HepG2 (cell line): ENCODE results near the gene PRRT2. TPM values are rescaled to one million over a fixed set of nuclear protein-coding genes. Genes with fewer than 3 reads are reported as not detected.

ENCODE experiments used
- ATAD3A ChIP-seq: sonication (generic); formaldehyde crosslinking; IDR thresholded peaks from 2 replicates; pipeline ENCODE4 v1.4.0; 2020; ENCODE audit warnings: missing genetic modification reagents
- DMAP1 ChIP-seq: IDR thresholded peaks from 2 replicates; pipeline ENCODE4 v1.6.1; 2016
- GABPB1 ChIP-seq: IDR thresholded peaks from 2 replicates; pipeline ENCODE4 v1.6.1; 2016; ENCODE audit warnings: mild to moderate bottlenecking, missing genetic modification reagents, moderate library complexity, missing compliant biosample characterization
- GFI1 ChIP-seq: sonication (generic); formaldehyde crosslinking; IDR thresholded peaks from 2 replicates; pipeline ENCODE4 v1.5.0; 2020; ENCODE audit warnings: missing genetic modification reagents, mild to moderate bottlenecking, borderline replicate concordance
- KLF13 ChIP-seq: sonication (generic); formaldehyde crosslinking; IDR thresholded peaks from 2 replicates; pipeline ENCODE4 v1.4.0; 2020; ENCODE audit warnings: mild to moderate bottlenecking, missing genetic modification reagents
- MIER3 ChIP-seq: IDR thresholded peaks from 2 replicates; pipeline ENCODE4 v1.6.1; 2016; ENCODE audit warnings: missing compliant biosample characterization, borderline replicate concordance
- NFE2 ChIP-seq: sonication (generic); formaldehyde crosslinking; IDR thresholded peaks from 2 replicates; pipeline ENCODE4 v1.4.0; 2020; ENCODE audit warnings: missing genetic modification reagents
- NFKB2 ChIP-seq: sonication (generic); formaldehyde crosslinking; IDR thresholded peaks from 2 replicates; pipeline ENCODE4 v1.4.0; 2020; ENCODE audit warnings: missing genetic modification reagents, borderline replicate concordance
- POGZ ChIP-seq: sonication (generic); formaldehyde crosslinking; IDR thresholded peaks from 2 replicates; pipeline ENCODE4 v1.4.0; 2020; ENCODE audit warnings: mild to moderate bottlenecking, missing genetic modification reagents
- SMARCE1 ChIP-seq: fragments of 450-650 bp; IDR thresholded peaks from 2 replicates; pipeline ENCODE4 v1.6.1; 2017; ENCODE audit warnings: borderline replicate concordance
- SOX5 ChIP-seq: IDR thresholded peaks from 2 replicates; pipeline ENCODE4 v1.6.1; 2016; ENCODE audit warnings: borderline replicate concordance
- ZBTB1 ChIP-seq: sonication (generic); formaldehyde crosslinking; IDR thresholded peaks from 2 replicates; pipeline ENCODE4 v1.4.0; 2020; ENCODE audit warnings: missing genetic modification reagents, borderline replicate concordance
- ZNF501 ChIP-seq: sonication (generic); formaldehyde crosslinking; IDR thresholded peaks from 2 replicates; pipeline ENCODE4 v1.5.1; 2020; ENCODE audit warnings: mild to moderate bottlenecking, moderate library complexity, missing genetic modification reagents
- ZNF629 ChIP-seq: sonication (generic); formaldehyde crosslinking; conservative IDR thresholded peaks from 2 replicates; pipeline ENCODE4 v1.5.0; 2020; ENCODE audit warnings: missing genetic modification reagents
- polyA plus RNA-seq, 8 experiments: library from polyadenylated mRNA; depleted of rRNA in 3 of 8; stranded (reverse) in 7 of 8; unstranded in 1 of 8; fragments of >200 nt; fragmentation: Illumina TruSeq in 4 of 8; extraction: Trizol in 4 of 8; gene quantifications; 2 replicates each; pipeline versions ENCODE4 v1.2.1 to v1.2.3, GENCODE V29; 2011 to 2016; ENCODE audit warnings: low read depth in 4 of 8, missing spikeins in 1 of 8, mixed read lengths in 1 of 8; ENCODE audit not compliant: insufficient read depth in 1 of 8
- total RNA-seq, 5 experiments: library from RNA; depleted of rRNA; stranded (reverse); fragments of >200 nt; fragmentation: Illumina TruSeq; extraction: Trizol; gene quantifications; 2 replicates each; pipeline ENCODE4 v1.2.3, GENCODE V29; 2016; ENCODE audit warnings: low read depth in 1 of 5
- TF ChIP-seq, protein P1 (sequence below): sonication (generic); formaldehyde crosslinking; IDR thresholded peaks from 2 replicates; pipeline ENCODE4 v1.9.0; 2021; ENCODE audit warnings: missing genetic modification reagents, borderline replicate concordance
- TF ChIP-seq, protein P2 (sequence below): sonication (generic); formaldehyde crosslinking; IDR thresholded peaks from 2 replicates; pipeline ENCODE4 v1.5.1; 2020; ENCODE audit warnings: mild to moderate bottlenecking, missing genetic modification reagents, moderate library complexity
- TF ChIP-seq, protein P3 (sequence below): sonication (generic); formaldehyde crosslinking; IDR thresholded peaks from 2 replicates; pipeline ENCODE4 v1.8.1; 2023; ENCODE audit warnings: missing genetic modification reagents, mild to moderate bottlenecking, borderline replicate concordance
- TF ChIP-seq, protein P4 (sequence below): sonication (generic); formaldehyde crosslinking; IDR thresholded peaks from 2 replicates; pipeline ENCODE4 v1.5.1; 2020; ENCODE audit warnings: missing genetic modification reagents, mild to moderate bottlenecking, borderline replicate concordance
- TF ChIP-seq, protein P5 (sequence below): sonication (generic); formaldehyde crosslinking; conservative IDR thresholded peaks from 2 replicates; pipeline ENCODE4 v1.8.0; 2022; ENCODE audit warnings: low read depth, missing genetic modification reagents

The PRRT2 gene
- total and polyA plus RNA-seq, 2 of the 13 experiments (the other 11 are each of a cell fraction or from before 2014, with no cell fraction given) = 0.51 to 1.1 TPM

DNA sequence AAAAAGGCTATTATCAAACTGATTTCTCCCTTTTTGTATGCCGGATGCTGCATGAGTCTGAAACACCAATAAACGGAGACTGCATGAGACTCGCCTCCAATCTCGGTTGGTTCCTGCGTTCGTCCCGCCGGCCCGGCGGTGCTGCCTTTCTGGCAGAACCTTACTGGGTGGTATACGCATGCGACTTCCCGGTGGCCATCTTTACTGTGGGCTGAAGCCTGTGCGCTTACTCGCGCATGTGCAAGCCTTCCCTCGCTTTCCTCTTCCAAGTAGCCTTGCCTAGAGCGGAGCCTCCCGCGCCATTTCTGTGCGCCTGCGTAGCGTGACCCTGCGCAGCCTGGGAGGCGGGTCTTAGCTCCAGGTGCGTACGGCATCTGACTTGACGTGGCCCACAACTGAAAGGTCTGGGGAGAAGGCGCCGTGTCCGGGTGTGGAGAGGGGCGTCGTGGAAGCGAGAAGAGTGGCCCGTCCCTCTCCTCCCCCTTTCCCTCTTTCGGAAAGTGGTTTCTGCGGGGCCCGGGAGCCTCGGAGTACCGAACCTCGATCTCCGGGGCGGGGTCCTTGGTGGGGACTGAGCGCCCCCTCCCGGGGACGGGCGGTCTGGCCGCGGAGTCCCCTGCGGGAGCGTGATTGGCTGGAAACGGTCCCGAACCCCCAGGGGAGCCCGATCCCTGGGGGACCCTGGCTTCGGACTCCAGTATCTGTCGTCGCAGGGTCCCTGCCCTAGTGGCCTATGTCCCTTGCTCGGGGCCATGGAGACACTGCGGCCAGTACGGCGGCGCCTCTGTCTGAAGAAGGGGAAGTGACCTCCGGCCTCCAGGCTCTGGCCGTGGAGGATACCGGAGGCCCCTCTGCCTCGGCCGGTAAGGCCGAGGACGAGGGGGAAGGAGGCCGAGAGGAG is 4.0 kb downstream of the PRRT2 start, which contains the start of gene PAGR1 (continued):
- TF ChIP-seq, protein P1, sequence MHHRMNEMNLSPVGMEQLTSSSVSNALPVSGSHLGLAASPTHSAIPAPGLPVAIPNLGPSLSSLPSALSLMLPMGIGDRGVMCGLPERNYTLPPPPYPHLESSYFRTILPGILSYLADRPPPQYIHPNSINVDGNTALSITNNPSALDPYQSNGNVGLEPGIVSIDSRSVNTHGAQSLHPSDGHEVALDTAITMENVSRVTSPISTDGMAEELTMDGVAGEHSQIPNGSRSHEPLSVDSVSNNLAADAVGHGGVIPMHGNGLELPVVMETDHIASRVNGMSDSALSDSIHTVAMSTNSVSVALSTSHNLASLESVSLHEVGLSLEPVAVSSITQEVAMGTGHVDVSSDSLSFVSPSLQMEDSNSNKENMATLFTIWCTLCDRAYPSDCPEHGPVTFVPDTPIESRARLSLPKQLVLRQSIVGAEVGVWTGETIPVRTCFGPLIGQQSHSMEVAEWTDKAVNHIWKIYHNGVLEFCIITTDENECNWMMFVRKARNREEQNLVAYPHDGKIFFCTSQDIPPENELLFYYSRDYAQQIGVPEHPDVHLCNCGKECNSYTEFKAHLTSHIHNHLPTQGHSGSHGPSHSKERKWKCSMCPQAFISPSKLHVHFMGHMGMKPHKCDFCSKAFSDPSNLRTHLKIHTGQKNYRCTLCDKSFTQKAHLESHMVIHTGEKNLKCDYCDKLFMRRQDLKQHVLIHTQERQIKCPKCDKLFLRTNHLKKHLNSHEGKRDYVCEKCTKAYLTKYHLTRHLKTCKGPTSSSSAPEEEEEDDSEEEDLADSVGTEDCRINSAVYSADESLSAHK (CRISPR knock-in tag) = peak; percentile 85; the same call in 1 of the 2 replicates
- TF ChIP-seq GFI1 (peak; percentile 88), SOX5 (CRISPR knock-in tag) (peak; percentile 34), NFE2 (peak; percentile 8; the same call in 1 of the 2 replicates), ZNF501 (CRISPR knock-in tag) (peak; percentile 96), POGZ (CRISPR knock-in tag) (peak; percentile 87), ZBTB1 (CRISPR knock-in tag) (no peak), SMARCE1 (no peak), ATAD3A (CRISPR knock-in tag) (0 out of 2 replicates have a peak, but pooled peaks have one; percentile 64), ZNF629 (no peak; the same call in 1 of the 2 replicates), KLF13 (CRISPR knock-in tag) (0 out of 2 replicates have a peak, but pooled peaks have one; percentile 16), GABPB1 (CRISPR knock-in tag) (peak; percentile 90), DMAP1 (CRISPR knock-in tag) (peak; percentile 94), NFKB2 (CRISPR knock-in tag) (peak; percentile 20; the same call in 1 of the 2 replicates), MIER3 (CRISPR knock-in tag) (peak; percentile 89)
- TF ChIP-seq, protein P2, sequence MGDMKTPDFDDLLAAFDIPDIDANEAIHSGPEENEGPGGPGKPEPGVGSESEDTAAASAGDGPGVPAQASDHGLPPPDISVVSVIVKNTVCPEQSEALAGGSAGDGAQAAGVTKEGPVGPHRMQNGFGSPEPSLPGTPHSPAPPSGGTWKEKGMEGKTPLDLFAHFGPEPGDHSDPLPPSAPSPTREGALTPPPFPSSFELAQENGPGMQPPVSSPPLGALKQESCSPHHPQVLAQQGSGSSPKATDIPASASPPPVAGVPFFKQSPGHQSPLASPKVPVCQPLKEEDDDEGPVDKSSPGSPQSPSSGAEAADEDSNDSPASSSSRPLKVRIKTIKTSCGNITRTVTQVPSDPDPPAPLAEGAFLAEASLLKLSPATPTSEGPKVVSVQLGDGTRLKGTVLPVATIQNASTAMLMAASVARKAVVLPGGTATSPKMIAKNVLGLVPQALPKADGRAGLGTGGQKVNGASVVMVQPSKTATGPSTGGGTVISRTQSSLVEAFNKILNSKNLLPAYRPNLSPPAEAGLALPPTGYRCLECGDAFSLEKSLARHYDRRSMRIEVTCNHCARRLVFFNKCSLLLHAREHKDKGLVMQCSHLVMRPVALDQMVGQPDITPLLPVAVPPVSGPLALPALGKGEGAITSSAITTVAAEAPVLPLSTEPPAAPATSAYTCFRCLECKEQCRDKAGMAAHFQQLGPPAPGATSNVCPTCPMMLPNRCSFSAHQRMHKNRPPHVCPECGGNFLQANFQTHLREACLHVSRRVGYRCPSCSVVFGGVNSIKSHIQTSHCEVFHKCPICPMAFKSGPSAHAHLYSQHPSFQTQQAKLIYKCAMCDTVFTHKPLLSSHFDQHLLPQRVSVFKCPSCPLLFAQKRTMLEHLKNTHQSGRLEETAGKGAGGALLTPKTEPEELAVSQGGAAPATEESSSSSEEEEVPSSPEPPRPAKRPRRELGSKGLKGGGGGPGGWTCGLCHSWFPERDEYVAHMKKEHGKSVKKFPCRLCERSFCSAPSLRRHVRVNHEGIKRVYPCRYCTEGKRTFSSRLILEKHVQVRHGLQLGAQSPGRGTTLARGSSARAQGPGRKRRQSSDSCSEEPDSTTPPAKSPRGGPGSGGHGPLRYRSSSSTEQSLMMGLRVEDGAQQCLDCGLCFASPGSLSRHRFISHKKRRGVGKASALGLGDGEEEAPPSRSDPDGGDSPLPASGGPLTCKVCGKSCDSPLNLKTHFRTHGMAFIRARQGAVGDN (CRISPR knock-in tag) = peak; percentile 94
- TF ChIP-seq, protein P3, sequence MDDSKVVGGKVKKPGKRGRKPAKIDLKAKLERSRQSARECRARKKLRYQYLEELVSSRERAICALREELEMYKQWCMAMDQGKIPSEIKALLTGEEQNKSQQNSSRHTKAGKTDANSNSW (CRISPR knock-in tag) = peak; percentile 84; the same call in 1 of the 2 replicates
- TF ChIP-seq, protein P4, sequence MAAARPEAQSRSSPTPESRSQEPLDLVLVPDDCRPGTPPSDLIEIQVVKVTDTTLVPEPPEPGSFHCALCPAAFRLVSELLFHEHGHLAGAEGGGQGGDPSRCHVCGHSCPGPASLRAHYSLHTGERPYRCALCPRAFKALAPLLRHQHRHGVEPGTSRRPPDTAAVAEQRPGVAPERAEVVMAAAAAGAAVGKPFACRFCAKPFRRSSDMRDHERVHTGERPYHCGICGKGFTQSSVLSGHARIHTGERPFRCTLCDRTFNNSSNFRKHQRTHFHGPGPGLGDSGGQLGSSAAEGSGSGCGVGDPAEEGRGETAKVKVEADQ (CRISPR knock-in tag) = peak; percentile 80; the same call in 1 of the 2 replicates
- TF ChIP-seq, protein P5, sequence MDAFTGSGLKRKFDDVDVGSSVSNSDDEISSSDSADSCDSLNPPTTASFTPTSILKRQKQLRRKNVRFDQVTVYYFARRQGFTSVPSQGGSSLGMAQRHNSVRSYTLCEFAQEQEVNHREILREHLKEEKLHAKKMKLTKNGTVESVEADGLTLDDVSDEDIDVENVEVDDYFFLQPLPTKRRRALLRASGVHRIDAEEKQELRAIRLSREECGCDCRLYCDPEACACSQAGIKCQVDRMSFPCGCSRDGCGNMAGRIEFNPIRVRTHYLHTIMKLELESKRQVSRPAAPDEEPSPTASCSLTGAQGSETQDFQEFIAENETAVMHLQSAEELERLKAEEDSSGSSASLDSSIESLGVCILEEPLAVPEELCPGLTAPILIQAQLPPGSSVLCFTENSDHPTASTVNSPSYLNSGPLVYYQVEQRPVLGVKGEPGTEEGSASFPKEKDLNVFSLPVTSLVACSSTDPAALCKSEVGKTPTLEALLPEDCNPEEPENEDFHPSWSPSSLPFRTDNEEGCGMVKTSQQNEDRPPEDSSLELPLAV (CRISPR knock-in tag) = peak; percentile 53; the same call in 1 of the 2 replicates
